Esophagus squamous epithelium (tissue), 4 donors: ENCODE data around the gene CNPPD1.

Experiments used
- CTCF ChIP-seq, 6 experiments: fragments of 450-650 bp in 4 of 6; fragments of 200-600 bp in 2 of 6; sonication (generic) in 2 of 6; IDR thresholded peaks; one replicate each; pipeline ENCODE4 v1.5.1; 2016 to 2019; ENCODE audit warnings: antibody characterized with exemption in 6 of 6, mild to moderate bottlenecking in 4 of 6, moderate library complexity in 4 of 6
- POLR2A ChIP-seq, 4 donors: fragments of 450-650 bp; IDR thresholded peaks; one replicate each; pipeline ENCODE4 v1.6.1; 2017; ENCODE audit warnings: antibody characterized with exemption in 4 of 4, mild to moderate bottlenecking in 4 of 4, moderate library complexity in 3 of 4

GRCh38 chr2:219219784-219220532 lies 43.2 kb upstream of the CNPPD1 start:
- TF ChIP-seq CTCF (IDR thresholded peaks at IDR 0.05) (no peak), POLR2A (IDR thresholded peaks at IDR 0.05) (no peak)
